KOPT-K1 (cell line): ENCODE data around the gene LIMD2.

ENCODE experiments used
- H3K27ac ChIP-seq: fragments of 200-600 bp; sonication (generic); 2 replicates; pipeline ENCODE4 v1.5.1; 2016; ENCODE audit warnings: antibody characterized with exemption, mild to moderate bottlenecking, low read depth, low read length; ENCODE audit not compliant: poor library complexity, severe bottlenecking
- H3K36me3 ChIP-seq: fragments of 200-600 bp; sonication (generic); 2 replicates; pipeline ENCODE4 v1.5.1; 2017; ENCODE audit warnings: antibody characterized with exemption, mild to moderate bottlenecking, low read length, moderate library complexity; ENCODE audit not compliant: insufficient read depth
- H3K9me3 ChIP-seq: fragments of 200-600 bp; sonication (generic); 2 replicates; pipeline ENCODE4 v1.5.1; 2017; ENCODE audit warnings: antibody characterized with exemption, low read length, mild to moderate bottlenecking; ENCODE audit not compliant: insufficient read depth, poor library complexity, severe bottlenecking

Gene LIMD2

GRCh38 chr17:63676584-63676983, 23.3 kb downstream of the LIMD2 start:
- no peaks in the 10 kb centered on the region for H3K9me3 ChIP-seq
- peaks cover 48% of the 10 kb centered on the region; the same call in 1 of the 2 replicates for H3K36me3 ChIP-seq
- H3K27ac ChIP-seq, result no peak overlapping the region

DNA sequence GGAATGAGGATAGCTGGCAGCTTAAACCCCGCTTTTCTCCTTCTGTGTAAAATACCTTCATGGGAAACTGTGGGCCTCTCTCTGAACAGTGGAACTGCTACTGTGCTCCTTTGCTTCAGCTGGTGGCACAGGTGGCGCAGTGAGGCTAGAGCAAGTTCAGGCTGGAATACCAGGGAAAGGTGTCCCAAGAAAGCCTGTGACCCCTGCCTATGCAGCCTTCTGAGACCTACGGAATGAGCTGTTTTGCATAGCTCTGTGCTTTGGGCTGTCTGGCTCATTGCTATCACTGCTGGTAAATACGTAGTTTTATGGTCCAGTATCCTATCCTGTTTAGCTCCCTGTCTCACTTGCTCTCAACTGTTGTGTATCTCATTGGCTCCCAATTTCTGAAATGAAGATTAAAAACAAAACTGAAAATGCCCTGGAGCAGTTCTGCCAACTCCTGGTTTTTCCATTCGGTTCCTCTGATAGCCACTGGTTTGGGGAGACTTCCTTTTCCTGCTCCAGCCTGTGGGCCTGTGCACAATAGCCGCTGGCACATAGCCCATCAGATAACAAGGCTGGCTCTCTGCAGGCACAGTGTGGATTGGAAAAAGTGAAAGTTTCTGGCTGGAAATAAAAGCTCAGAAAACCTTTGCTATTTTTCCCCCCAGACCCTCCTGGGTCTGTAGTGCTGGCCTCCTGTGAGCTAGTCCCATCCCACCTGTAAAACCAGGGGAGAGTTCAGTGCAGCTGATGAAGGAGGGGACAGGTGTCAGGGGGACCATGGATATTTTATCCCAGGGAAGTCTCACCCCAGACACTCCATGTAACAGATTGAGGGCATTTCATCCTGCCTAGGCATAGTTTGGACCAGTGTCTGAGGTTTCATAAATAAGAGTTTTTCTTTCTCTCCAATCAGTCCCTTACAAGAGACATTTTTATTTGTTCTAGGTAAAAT, 24.0 kb downstream of the LIMD2 start:
- Histone ChIP-seq H3K27ac (no peak overlapping the region), H3K36me3 (peaks cover 46% of the 10 kb centered on the region; the same call in 1 of the 2 replicates)

DNA sequence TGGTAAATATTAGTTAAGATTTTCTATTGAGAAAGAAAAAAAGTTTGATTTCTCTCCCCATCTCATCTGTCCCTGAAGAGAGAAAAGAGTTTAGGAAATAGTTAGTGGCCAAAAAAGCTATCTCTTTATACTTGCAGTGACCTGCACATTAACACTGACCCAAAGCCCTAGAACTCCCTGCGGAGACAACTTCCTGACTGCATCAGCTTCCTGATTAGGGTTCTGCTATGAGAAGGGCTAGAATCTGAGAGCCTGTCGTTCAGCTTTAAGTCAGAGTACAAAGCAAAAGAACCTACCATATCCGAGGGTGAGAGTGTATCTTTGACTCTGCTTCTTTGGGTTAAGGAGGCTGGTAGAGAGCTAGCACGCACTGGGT, 24.7 kb downstream of the LIMD2 start:
- no peak overlapping the region for H3K27ac ChIP-seq
- no peaks in the 10 kb centered on the region for H3K9me3 ChIP-seq

More for the DNA sequence above, 24.0 kb downstream of the LIMD2 start:
- no peaks in the 10 kb centered on the region for H3K9me3 ChIP-seq

GRCh38 chr17:63672856-63673255, 27.1 kb downstream of the LIMD2 start:
- no peaks in the 10 kb centered on the region for H3K9me3 ChIP-seq
- H3K36me3 ChIP-seq, result peaks cover 74% of the 10 kb centered on the region
- H3K27ac ChIP-seq, result no peak overlapping the region

More for the DNA sequence above, 24.7 kb downstream of the LIMD2 start:
- H3K36me3 ChIP-seq, result peaks cover 51% of the 10 kb centered on the region; the same call in 1 of the 2 replicates

- Histone ChIP-seq H3K27ac (no peak overlapping the region), H3K36me3 (peaks cover 71% of the 10 kb centered on the region), H3K9me3 (no peaks in the 10 kb centered on the region)
Measured at GRCh38 chr17:63665527-63666214, 34.3 kb downstream of the LIMD2 start.

DNA sequence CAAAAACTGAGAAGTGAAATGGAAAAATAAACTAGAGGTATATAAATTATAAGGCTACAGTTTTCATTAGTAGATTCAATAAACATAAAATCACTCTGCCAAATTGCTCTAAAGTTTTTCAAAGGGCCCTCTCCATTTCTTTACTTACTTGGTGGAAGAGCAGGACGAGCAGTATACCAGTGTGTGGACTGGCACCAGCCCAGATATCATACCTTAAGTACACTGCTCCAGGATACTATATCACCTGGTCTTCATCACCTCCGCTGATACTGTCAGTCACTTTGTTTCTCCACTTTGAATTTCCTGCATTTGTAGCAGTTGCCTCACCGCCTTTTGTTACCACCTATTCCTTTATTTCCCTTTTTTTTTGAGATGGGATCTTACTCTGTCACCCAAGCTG, 40.1 kb downstream of the LIMD2 start:
- H3K9me3 ChIP-seq, result no peaks in the 10 kb centered on the region
- H3K36me3 ChIP-seq, result peaks cover 60% of the 10 kb centered on the region
- no peak overlapping the region for H3K27ac ChIP-seq

DNA sequence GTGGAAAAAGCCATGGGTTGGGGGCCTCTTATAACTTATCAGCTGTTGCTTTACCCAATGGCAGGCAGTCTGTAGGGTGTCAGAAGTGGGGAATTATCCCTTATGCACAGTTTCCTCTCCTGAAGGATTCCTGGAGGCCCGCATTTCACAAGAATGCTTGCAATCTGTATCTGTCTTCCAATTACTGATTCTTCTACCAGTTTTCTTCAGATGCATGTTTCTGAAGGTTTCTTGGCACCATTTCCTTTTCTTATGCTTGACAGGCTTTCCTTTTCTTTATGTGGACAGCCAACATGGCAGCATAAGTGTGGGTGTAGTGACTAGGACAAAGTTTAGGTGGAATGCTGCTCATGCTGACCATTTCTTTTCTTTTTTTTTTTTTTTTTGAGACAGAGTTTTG, 41.6 kb downstream of the LIMD2 start:
- H3K27ac ChIP-seq, result no peak overlapping the region
- peaks cover 62% of the 10 kb centered on the region for H3K36me3 ChIP-seq
- no peaks in the 10 kb centered on the region for H3K9me3 ChIP-seq

GRCh38 chr17:63657786-63658185, 42.1 kb downstream of the LIMD2 start:
- no peaks in the 10 kb centered on the region for H3K9me3 ChIP-seq
- no peak overlapping the region for H3K27ac ChIP-seq
- peaks cover 61% of the 10 kb centered on the region for H3K36me3 ChIP-seq

- Histone ChIP-seq H3K36me3 (peaks cover 45% of the 10 kb centered on the region), H3K27ac (no peak overlapping the region), H3K9me3 (no peaks in the 10 kb centered on the region)
Measured at GRCh38 chr17:63653050-63653449, 46.9 kb downstream of the LIMD2 start.

GRCh38 chr17:63652106-63652505, 47.8 kb downstream of the LIMD2 start:
- peaks cover 50% of the 10 kb centered on the region for H3K36me3 ChIP-seq
- no peaks in the 10 kb centered on the region for H3K9me3 ChIP-seq
- no peak overlapping the region for H3K27ac ChIP-seq

- H3K9me3 ChIP-seq, result no peaks in the 10 kb centered on the region
- no peak overlapping the region for H3K27ac ChIP-seq
- peaks cover 61% of the 10 kb centered on the region for H3K36me3 ChIP-seq
Measured at GRCh38 chr17:63649813-63650212, 50.1 kb downstream of the LIMD2 start.

GRCh38 chr17:63647936-63648335, 52.0 kb downstream of the LIMD2 start:
- no peak overlapping the region for H3K27ac ChIP-seq
- peaks cover 45% of the 10 kb centered on the region for H3K36me3 ChIP-seq
- H3K9me3 ChIP-seq, result no peaks in the 10 kb centered on the region

DNA sequence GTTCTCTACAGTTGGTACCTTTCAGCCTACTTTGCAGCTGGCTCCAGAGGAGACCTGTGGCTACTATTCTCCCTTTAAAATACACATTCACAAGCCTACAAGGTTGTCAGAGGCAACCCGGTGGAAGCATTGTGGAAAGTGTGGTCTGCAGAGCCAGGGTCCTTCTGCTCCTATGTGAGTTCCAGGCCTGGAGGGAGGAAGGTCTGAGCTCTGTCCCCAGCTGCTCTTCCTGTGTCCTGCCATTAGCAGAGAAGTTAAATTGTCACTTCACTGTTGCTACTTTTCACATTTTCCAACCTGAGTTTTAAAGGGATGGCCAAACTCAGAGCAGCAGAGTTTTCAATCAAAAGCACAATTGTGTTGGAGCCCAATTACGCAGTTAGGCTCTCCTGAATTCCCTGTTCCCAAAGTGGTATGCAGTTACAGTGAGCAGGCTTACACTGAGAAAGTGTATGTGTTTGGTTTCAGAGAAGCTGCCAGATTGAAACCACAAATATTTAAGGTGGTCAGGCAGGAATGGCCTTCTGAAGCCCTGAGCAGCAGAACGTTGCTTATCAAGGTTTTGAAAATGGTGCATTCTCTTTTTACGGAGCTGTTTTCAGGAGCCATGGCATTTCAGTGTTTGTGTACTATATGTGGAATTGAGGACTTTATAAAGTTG, 52.7 kb downstream of the LIMD2 start:
- H3K36me3 ChIP-seq, result peaks cover 37% of the 10 kb centered on the region
- no peaks in the 10 kb centered on the region for H3K9me3 ChIP-seq
- no peak overlapping the region for H3K27ac ChIP-seq

- no peaks in the 10 kb centered on the region for H3K9me3 ChIP-seq
- H3K36me3 ChIP-seq, result peaks cover 35% of the 10 kb centered on the region
- H3K27ac ChIP-seq, result no peak overlapping the region
Measured at GRCh38 chr17:63646488-63646806, 53.5 kb downstream of the LIMD2 start.
